Measurements from ENCODE around the gene PON3. TPM values are rescaled to one million over a fixed set of nuclear protein-coding genes. Genes with fewer than 3 reads are reported as not detected.

PON3 gene
- total and polyA plus RNA-seq, 12 donors, result 0.23 to 2.7 (median 0.64) TPM; not detected in 1

GRCh38 chr7:95375591-95376257, 20.5 kb downstream of the PON3 start:
- 93 to 98% methylated on average over 2 of the region's 2 CpGs for WGBS, 2 donors
- no peak overlapping the region for H3K27ac ChIP-seq
- ATAC-seq (no peak), DNase-seq (no peak)
- no peak overlapping the region for H3K4me3 ChIP-seq
- peaks cover 0 to 7% (median 0%) of the 10 kb centered on the region in 9 donors for H3K36me3 ChIP-seq
- no peaks in the 10 kb centered on the region for H3K27me3 ChIP-seq
- H3K9me3 ChIP-seq, result peaks cover 0 to 20% (median 6%) of the 10 kb centered on the region in 11 donors
- intact Hi-C loops (cut with DNase I), result no loop called here
- TF ChIP-seq CTCF (IDR thresholded peaks at IDR 0.05), result no peak
- H3K4me1 ChIP-seq, result no peaks in the 10 kb centered on the region

GRCh38 chr7:95373323-95373722, 22.9 kb downstream of the PON3 start:
- ATAC-seq (no peak), DNase-seq (no peak)
- Histone ChIP-seq H3K27me3 (no peaks in the 10 kb centered on the region), H3K36me3 (peaks cover 0 to 4% (median 0%) of the 10 kb centered on the region in 9 donors), H3K4me1 (no peaks in the 10 kb centered on the region), H3K4me3 (no peak overlapping the region), H3K27ac (no peak overlapping the region), H3K9me3 (peaks cover 0 to 4% (median 0%) of the 10 kb centered on the region in 11 donors)
- intact Hi-C loops (cut with DNase I), result no loop called here
- 72 to 75% methylated on average over 4 of the region's 4 CpGs for WGBS, 2 donors
- TF ChIP-seq CTCF (IDR thresholded peaks at IDR 0.05), result no peak

- no peaks in the 10 kb centered on the region for H3K36me3 ChIP-seq
- H3K27me3 ChIP-seq, result no peaks in the 10 kb centered on the region
- ATAC-seq (no peak), DNase-seq (no peak)
- intact Hi-C loops (cut with DNase I), result no loop called here
- WGBS, 2 donors, result 90 to 91% methylated on average over 3 of the region's 3 CpGs
- no peak overlapping the region for H3K27ac ChIP-seq
- H3K4me1 ChIP-seq, result no peaks in the 10 kb centered on the region
- H3K9me3 ChIP-seq, result no peaks in the 10 kb centered on the region
- no peak overlapping the region for H3K4me3 ChIP-seq
- TF ChIP-seq CTCF (IDR thresholded peaks at IDR 0.05), result no peak
These were observed 27.9 kb downstream of the PON3 start for GRCh38 chr7:95368235-95368634.

GRCh38 chr7:95367606-95368005, 28.6 kb downstream of the PON3 start:
- DNase-seq, result no peak
- ATAC-seq, result no peak
- WGBS, 2 donors, result 82 to 92% methylated on average over 1 of the region's 1 CpG

More at GRCh38 chr7:95367606-95368005, 28.6 kb downstream of the PON3 start:
- Histone ChIP-seq H3K27me3 (no peaks in the 10 kb centered on the region), H3K36me3 (no peaks in the 10 kb centered on the region), H3K27ac (no peak overlapping the region), H3K9me3 (no peaks in the 10 kb centered on the region), H3K4me1 (no peaks in the 10 kb centered on the region), H3K4me3 (no peak overlapping the region)
- intact Hi-C loops (cut with DNase I), result no loop called here
- no peak for TF ChIP-seq CTCF (IDR thresholded peaks at IDR 0.05)
